Esophagus squamous epithelium (tissue), 5 donors: ENCODE measurements around the gene INO80E. TPM values are rescaled to one million over a fixed set of nuclear protein-coding genes. Genes with fewer than 3 reads are reported as not detected.
"Not testable (repeated sequence)": the region's sequence is repeated elsewhere in the genome, so short reads cannot be mapped to it uniquely, and the experiment has no call there.

Experiments used
- DNase-seq: peaks from one replicate; lab custom pipeline; 2025; lab: John Stamatoyannopoulos, UW
- H3K27ac ChIP-seq, 4 donors: fragments of 200-600 bp; sonication (generic); one replicate each; pipeline ENCODE4 v1.5.1; 2016 to 2019; ENCODE audit warnings: mild to moderate bottlenecking in 1 of 4
- H3K27me3 ChIP-seq, 4 donors: fragments of 200-600 bp; sonication (generic); 1 replicate in 3 of 4; 2 replicates in 1 of 4; pipeline versions ENCODE4 v1.5.1 to v1.6.0; 2017 to 2021; ENCODE audit warnings: antibody characterized with exemption in 1 of 4
- H3K36me3 ChIP-seq, 3 donors: fragments of 200-600 bp; sonication (generic); one replicate each; pipeline ENCODE4 v1.5.1; 2016 to 2019
- H3K4me1 ChIP-seq, 3 donors: fragments of 200-600 bp; sonication (generic); one replicate each; pipeline ENCODE4 v1.5.1; 2017 to 2019
- H3K4me3 ChIP-seq, 4 donors: fragments of 200-600 bp; sonication (generic); 1 replicate in 3 of 4; 2 replicates in 1 of 4; pipeline ENCODE4 v1.5.1; 2016 to 2019; ENCODE audit warnings: mild to moderate bottlenecking in 2 of 4, moderate library complexity in 1 of 4
- H3K9me3 ChIP-seq, 3 donors: fragments of 200-600 bp; sonication (generic); one replicate each; pipeline ENCODE4 v1.5.1; 2016 to 2019
- CTCF ChIP-seq, 6 experiments: fragments of 450-650 bp in 4 of 6; fragments of 200-600 bp in 2 of 6; sonication (generic) in 2 of 6; IDR thresholded peaks; one replicate each; pipeline ENCODE4 v1.5.1; 2016 to 2019; ENCODE audit warnings: antibody characterized with exemption in 6 of 6, mild to moderate bottlenecking in 4 of 6, moderate library complexity in 4 of 6
- POLR2A ChIP-seq, 4 donors: fragments of 450-650 bp; IDR thresholded peaks; one replicate each; pipeline ENCODE4 v1.6.1; 2017; ENCODE audit warnings: antibody characterized with exemption in 4 of 4, mild to moderate bottlenecking in 4 of 4, moderate library complexity in 3 of 4
- WGBS, 2 donors: methylation state at CpG; one replicate each; pipeline ENCODE4 v1.1.5; 2018; 5-methylcytosine and 5-hydroxymethylcytosine counted together
- intact Hi-C: fragments of 100-400 bp; cut with DNase I; formaldehyde crosslinking; loops from one replicate; pipeline ENCODE4 v1.15.0; 2022
- total RNA-seq, 4 donors: library from RNA; depleted of rRNA; stranded (reverse); fragments of >200 nt; gene quantifications; one replicate each; pipeline ENCODE4 v1.1.0, GENCODE V29; 2016
- donor health status: DM: yes; HTN: yes; CAD: no.

The INO80E gene
- total RNA-seq, 4 donors from 2014 or later = 34.3 to 59.9 (median 48.0) TPM

DNA sequence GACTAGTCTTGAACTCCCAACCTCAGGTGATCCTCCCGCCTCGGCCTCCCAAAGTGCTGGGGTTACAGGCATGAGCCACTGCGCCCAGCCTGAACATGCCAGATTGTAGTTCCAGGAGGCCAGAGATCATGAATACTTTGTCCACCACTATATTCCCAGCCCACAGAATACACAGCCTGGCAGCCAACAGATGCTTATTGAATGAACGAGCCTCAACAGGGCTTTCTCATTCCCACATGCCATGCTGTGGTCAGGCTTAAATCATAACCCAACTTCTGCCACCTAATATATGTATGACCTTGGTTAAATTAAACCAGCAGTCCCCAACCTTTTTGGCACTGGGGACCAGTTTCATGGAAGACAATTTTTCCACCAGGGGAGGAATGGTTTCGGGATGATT is 37.3 kb upstream of the INO80E start:
- intact Hi-C loops = no loop called here
- Histone ChIP-seq H3K9me3 (no peaks in the 10 kb centered on the region), H3K4me3 (no peak overlapping the region), H3K27me3 (no peaks in the 10 kb centered on the region), H3K36me3 (peaks cover 0 to 3% (median 0%) of the 10 kb centered on the region in 3 donors), H3K27ac (no peak overlapping the region), H3K4me1 (peaks cover 0 to 20% (median 11%) of the 10 kb centered on the region in 3 donors)
- DNase-seq = no peak
- WGBS, 2 donors = 58 to 73% methylated on average over 2 to 3 of the region's 5 CpGs
- TF ChIP-seq CTCF (IDR thresholded peaks at IDR 0.05) (no peak), POLR2A (IDR thresholded peaks at IDR 0.05) (no peak)

DNA sequence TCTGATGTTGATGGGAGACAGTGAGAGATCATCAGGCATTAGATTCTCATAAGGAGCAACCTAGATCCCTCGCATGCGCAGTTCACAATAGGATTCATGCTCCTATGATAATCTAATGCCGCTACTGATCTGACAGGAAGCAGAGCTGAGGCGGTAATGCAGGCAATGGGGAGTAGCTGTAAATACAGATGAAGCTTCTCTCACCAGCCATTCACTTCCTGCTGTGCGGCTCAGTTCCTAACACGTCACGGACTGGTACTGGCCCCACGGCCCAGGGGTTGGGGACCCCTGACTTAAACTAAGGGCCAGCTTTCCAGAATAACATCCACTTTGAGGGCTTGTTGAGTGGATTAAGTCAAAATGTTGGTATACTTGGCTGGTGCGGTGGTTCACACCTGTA is 36.7 kb upstream of the INO80E start:
- no peak for TF ChIP-seq POLR2A (IDR thresholded peaks at IDR 0.05)
- TF ChIP-seq CTCF (IDR thresholded peaks at IDR 0.05) = no peak
- H3K27ac ChIP-seq = no peak overlapping the region
- peaks cover 0 to 25% (median 11%) of the 10 kb centered on the region in 3 donors for H3K4me1 ChIP-seq
- peaks cover 0 to 9% (median 0%) of the 10 kb centered on the region in 3 donors for H3K36me3 ChIP-seq
- H3K4me3 ChIP-seq = no peak overlapping the region
- 72 to 86% methylated on average over 8 of the region's 9 CpGs for WGBS, 2 donors
- DNase-seq = no peak
- no peaks in the 10 kb centered on the region for H3K9me3 ChIP-seq
- H3K27me3 ChIP-seq = no peaks in the 10 kb centered on the region
- intact Hi-C loops = no loop called here

DNA sequence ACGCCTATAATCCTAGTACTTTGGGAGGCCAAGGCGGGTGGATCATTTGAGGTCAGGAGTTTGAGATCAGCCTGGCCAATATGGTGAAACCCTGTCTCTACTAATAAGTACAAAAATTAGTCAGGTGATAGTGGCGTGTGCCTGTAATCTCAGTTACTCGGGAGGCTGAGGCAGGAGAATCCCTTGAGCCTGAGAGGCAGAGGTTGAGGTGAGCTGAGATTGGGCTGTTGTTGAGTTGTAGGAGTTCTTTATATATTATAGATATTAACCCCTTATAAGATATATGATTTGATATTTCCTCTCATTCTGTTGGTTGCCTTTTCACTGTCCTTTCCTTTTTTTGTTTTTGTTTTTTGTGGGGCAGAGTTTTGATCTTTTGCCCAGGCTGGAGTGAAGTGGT is 36.2 kb upstream of the INO80E start:
- H3K27ac ChIP-seq, H3K4me3 ChIP-seq, H3K27me3 ChIP-seq, DNase-seq, intact Hi-C loops, H3K9me3 ChIP-seq: not testable (repeated sequence)
- H3K36me3 ChIP-seq = peaks cover 0 to 14% (median 0%) of the 10 kb centered on the region in 3 donors
- 87% methylated on average over 4 of the region's 4 CpGs for WGBS, 2 donors
- peaks cover 0 to 31% (median 11%) of the 10 kb centered on the region in 3 donors for H3K4me1 ChIP-seq

- H3K27me3 ChIP-seq = no peaks in the 10 kb centered on the region
- peak overlapping the region in 3 of 4 donors; percentile 70 to 85 (median 83) for H3K4me3 ChIP-seq
- DNase-seq = no peak
- WGBS, 2 donors = 57 to 65% methylated on average over 8 of the region's 10 CpGs
- peaks cover 0 to 25% (median 0%) of the 10 kb centered on the region in 3 donors for H3K36me3 ChIP-seq
- H3K9me3 ChIP-seq = no peaks in the 10 kb centered on the region
- H3K4me1 ChIP-seq = peaks cover 0 to 32% (median 11%) of the 10 kb centered on the region in 3 donors
- intact Hi-C loops = no loop called here
- TF ChIP-seq POLR2A (IDR thresholded peaks at IDR 0.05) (no peak), CTCF (IDR thresholded peaks at IDR 0.05) (no peak)
- peak overlapping the region; percentile 94 to 97 (median 94) for H3K27ac ChIP-seq
Observed at GRCh38 chr16:29961127-29961478, 34.9 kb upstream of the INO80E start.

GRCh38 chr16:29961479-29962343 is 34.3 kb upstream of the INO80E start, which contains the start of gene TMEM219:
Gene TMEM219, plus strand, starts transcription at chr16:29962079. Its CDS starts 1,065 bp downstream, at chr16:29963144.
- Histone ChIP-seq H3K4me1 (peaks cover 0 to 32% (median 11%) of the 10 kb centered on the region in 3 donors), H3K36me3 (peaks cover 0 to 30% (median 0%) of the 10 kb centered on the region in 3 donors), H3K4me3 (peak within 1 kb of the TSS; percentile 70 to 85 (median 76)), H3K9me3 (no peaks in the 10 kb centered on the region), H3K27ac (peak within 1 kb of the TSS; percentile 94 to 97 (median 94)), H3K27me3 (no peaks in the 10 kb centered on the region)
- TF ChIP-seq CTCF (IDR thresholded peaks at IDR 0.05) = peak; percentile 45 to 84 (median 73)
- TF ChIP-seq POLR2A (IDR thresholded peaks at IDR 0.05) = peak in 3 of 4 donors; percentile 51 to 76 (median 53)
- DNase-seq = peak; percentile 22
- 0 to 1% methylated on average over 10 to 25 of the region's 75 CpGs for WGBS, 2 donors
- intact Hi-C loops = no loop called here
